ENCODE measurements around the gene YARS1.
"Not testable (repeated sequence)": the region's sequence is repeated elsewhere in the genome, so short reads cannot be mapped to it uniquely, and the experiment has no call there.

The YARS1 gene

DNA sequence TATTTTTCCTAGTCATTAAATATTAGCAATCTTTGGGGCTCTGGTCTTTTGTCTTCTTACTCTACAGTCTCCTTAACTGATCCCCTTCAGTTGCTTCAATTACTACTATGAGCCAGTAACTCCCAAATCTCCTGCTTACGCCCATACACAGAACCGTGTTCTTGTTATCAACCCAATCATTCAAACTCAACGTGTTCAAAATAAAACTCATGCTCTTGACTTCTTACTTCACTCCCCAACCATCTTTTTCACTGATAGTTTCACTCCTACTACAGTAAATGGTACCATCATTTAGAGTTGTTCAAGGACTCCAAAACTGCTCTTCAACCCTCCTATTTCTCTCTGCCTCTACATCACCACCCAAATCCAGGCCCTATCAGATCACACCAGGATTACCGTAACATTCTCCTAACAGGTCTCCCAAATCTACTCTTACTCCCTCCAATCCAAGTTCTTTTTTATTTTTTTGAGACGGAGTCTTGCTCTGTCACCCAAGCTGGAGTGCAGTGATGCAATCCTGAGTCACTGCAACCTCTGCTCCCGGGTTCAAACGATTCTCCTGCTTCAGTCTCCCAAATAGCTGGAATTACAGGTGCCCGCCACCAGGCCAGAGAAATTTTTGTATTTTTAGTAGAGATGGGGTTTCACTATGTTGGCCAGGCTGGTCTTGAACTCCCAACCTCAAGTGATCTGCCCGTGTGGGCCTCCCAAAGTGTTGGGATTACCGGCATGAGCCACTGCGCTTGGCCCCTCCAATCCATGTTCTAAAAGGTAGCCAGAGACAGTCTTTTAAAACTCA lies 3.0 kb downstream of the YARS1 start:
- no peak overlapping the region for H3K27ac ChIP-seq
- TF ChIP-seq, protein P1, sequence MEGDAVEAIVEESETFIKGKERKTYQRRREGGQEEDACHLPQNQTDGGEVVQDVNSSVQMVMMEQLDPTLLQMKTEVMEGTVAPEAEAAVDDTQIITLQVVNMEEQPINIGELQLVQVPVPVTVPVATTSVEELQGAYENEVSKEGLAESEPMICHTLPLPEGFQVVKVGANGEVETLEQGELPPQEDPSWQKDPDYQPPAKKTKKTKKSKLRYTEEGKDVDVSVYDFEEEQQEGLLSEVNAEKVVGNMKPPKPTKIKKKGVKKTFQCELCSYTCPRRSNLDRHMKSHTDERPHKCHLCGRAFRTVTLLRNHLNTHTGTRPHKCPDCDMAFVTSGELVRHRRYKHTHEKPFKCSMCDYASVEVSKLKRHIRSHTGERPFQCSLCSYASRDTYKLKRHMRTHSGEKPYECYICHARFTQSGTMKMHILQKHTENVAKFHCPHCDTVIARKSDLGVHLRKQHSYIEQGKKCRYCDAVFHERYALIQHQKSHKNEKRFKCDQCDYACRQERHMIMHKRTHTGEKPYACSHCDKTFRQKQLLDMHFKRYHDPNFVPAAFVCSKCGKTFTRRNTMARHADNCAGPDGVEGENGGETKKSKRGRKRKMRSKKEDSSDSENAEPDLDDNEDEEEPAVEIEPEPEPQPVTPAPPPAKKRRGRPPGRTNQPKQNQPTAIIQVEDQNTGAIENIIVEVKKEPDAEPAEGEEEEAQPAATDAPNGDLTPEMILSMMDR (conservative IDR thresholded peaks at IDR 0.05): no peak

DNA sequence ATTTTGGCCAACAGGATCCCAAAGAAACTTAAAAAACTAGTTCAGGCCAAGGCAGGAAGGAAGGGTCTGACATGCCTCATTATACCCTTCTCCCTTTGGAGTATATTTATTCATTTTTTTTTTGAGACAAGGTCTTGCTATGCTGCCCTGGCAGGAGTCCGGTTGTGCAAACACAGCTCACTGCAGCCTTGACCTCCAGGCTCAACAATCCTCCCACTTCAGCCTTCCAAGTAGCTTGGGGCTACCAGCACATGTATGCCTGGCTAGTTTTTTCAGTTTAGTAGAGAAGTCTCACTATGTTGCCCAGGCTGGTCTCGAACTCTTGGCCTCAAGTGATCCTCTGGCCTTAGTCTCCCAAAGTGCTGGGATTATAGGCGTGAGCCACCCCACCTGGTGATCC lies 5.2 kb downstream of the YARS1 start:
- no peak overlapping the region for H3K27ac ChIP-seq
- TF ChIP-seq, protein P1 (conservative IDR thresholded peaks at IDR 0.05): no peak

DNA sequence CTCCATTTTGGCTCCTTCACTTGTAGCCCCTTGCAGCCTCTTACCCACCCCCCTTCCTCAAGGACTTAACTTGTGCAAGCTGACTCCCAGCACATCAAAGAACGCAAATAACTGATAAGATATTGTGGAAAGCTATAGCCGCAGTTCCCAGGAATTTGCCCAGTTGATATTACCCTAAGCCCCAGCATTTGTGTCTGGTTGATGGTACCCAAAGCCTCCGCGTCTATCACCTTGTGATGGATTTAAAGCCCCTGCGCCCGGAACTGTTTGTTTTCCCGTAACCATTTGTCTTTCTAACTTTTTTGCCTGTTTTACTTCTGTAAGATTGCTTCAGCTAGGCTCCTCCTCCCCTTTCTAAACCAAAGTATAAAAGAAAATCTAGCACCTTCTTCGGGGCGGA lies 5.9 kb downstream of the YARS1 start:
- TF ChIP-seq, protein P1 (conservative IDR thresholded peaks at IDR 0.05): no peak
- no peak overlapping the region for H3K27ac ChIP-seq

DNA sequence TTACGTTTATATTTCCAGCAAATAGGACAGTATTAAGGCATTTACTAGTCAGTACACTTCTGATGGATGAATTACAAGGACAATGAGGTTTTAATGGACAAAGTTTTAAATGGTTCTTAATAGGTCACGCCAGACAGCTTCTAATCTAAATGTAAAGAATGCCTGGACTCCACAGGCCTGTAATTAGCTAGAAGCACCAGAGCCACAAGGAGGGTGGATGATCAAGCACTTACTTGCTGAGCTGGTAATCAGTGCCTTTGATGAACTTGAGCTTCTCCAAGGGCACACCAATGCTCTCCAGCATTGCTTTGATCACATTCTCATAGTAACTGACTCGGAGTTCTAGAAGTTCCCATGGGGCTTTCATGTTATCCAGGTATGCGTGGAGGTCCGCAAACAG lies 6.8 kb downstream of the YARS1 start:
- TF ChIP-seq, protein P1 (conservative IDR thresholded peaks at IDR 0.05): no peak

DNA sequence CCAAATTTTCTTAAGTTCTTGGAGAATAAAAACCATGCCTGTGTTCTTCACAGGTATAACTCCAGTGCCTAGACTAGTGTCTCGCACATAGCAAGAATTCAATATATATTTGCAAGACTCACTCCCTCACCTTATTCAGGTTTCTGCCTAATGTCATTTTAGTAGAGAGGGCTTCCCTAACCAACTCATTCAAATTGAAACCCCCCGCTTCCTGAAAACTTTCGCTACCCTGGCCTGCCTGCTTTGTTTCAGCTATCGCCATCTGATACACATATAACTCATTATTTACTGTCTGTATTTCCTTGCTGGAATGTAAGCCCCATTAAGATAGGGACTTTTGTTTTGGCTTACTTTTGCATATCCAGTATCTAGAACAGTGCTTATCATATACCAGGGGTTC lies 8.6 kb downstream of the YARS1 start:
- no peak overlapping the region for H3K27ac ChIP-seq
- TF ChIP-seq, protein P1 (conservative IDR thresholded peaks at IDR 0.05): no peak

More for the DNA sequence above, 6.8 kb downstream of the YARS1 start:
- no peak overlapping the region for H3K27ac ChIP-seq

DNA sequence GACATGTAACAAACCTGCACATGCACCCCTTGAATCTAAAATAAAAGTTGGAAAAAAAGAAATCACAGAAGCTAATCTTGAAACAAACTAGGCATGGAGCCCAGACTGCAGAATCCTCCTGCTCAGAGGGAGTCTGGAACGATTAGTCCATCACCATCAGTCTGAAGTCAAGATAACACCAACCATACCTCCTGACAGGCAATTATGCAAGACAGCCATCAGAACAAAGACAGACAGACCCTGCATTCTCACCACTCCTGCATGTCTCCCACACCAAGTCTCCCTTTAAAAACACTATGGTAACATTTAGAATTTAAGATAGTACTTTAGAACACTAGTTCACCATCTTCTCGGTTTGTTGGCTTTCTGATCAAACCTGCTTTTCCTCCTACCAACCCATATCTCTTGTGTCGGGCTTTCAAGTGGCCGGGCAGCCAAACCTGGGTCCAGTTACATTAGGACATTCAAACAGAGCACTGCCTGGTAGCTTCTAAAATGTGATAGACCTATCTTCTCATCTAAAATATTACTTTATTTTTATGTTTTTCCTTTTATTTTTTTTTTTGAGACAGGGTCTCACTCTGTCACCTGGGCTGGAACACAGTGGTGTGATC lies 10.1 kb downstream of the YARS1 start:
- H3K27ac ChIP-seq: no peak overlapping the region
- TF ChIP-seq, protein P1 (conservative IDR thresholded peaks at IDR 0.05): no peak

DNA sequence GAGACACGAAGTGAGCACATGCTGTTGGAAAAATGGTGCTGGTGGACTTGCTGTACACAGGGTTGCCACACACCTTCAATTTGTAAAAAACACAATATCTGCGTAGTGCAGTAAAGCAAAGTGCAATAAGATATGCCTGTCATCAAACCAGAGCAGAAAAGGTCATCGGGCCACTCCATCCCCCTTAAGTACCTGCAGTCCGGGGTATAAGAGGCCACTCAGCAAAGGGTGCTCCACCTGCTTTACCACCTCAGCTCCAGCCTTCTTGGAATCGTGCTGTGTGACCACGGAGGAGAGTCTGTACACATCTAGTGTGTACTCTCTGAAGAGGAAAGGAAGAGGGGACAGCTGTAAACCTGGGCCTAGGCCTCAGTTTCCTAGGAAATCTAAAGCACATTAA lies 10.9 kb downstream of the YARS1 start:
- TF ChIP-seq, protein P1 (conservative IDR thresholded peaks at IDR 0.05): no peak
- H3K27ac ChIP-seq: no peak overlapping the region

DNA sequence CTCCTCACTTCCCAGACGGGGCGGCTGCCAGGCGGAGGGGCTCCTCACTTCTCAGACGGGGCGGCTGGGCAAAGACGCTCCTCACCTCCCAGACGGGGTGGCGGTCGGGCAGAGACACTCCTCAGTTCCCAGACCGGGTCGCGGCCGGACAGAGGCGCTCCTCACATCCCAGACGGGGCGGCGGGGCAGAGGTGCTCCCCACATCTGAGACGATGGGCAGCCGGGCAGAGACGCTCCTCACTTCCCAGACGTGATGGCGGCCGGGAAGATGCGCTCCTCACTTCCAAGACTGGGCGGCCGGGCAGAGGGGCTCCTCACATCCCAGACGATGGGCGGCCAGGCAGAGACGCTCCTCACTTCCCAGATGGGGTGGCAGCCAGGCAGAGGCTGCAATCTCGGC lies 12.7 kb downstream of the YARS1 start:
- not testable (repeated sequence) for H3K27ac ChIP-seq
